HG03442 (cell line): ENCODE results near the gene ARVCF.

Experiments used
- ATAC-seq: cut with Tn5 transposase; IDR thresholded peaks from one replicate; pipeline ENCODE4 v1.9.1; 2021; ENCODE audit warnings: mild to moderate bottlenecking, moderate library complexity; ENCODE audit not compliant: unreplicated experiment

ARVCF gene

GRCh38 chr22:20054034-20054427 is 37.4 kb upstream of the ARVCF start:
- ATAC-seq, result no peak

- no peak for ATAC-seq
These were observed 36.9 kb upstream of the ARVCF start for GRCh38 chr22:20053407-20054033.

- ATAC-seq, result no peak
These were observed 36.0 kb upstream of the ARVCF start for GRCh38 chr22:20052309-20053259.

- ATAC-seq, result no peak
These were observed 35.3 kb upstream of the ARVCF start for GRCh38 chr22:20051927-20052308.

DNA sequence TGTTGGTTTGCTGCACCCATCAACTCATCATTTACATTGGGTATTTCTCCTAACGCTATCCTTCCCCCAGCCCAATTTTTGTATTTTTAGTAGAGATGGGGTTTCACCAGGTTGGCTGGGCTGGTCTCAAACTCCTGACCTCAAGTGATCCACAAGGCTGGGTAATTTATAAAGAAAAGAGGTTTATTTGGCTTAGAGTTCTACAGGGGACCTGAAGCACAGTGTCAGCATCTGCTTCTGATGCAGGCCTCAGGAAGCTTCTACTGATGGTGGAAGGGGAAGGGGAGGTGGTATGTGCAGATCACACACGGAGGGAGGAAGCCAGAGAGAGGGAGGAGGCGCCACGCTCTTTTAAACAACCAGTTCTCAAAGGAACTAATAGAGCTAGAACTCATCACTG is 30.1 kb upstream of the ARVCF start:
- ATAC-seq, result no peak

DNA sequence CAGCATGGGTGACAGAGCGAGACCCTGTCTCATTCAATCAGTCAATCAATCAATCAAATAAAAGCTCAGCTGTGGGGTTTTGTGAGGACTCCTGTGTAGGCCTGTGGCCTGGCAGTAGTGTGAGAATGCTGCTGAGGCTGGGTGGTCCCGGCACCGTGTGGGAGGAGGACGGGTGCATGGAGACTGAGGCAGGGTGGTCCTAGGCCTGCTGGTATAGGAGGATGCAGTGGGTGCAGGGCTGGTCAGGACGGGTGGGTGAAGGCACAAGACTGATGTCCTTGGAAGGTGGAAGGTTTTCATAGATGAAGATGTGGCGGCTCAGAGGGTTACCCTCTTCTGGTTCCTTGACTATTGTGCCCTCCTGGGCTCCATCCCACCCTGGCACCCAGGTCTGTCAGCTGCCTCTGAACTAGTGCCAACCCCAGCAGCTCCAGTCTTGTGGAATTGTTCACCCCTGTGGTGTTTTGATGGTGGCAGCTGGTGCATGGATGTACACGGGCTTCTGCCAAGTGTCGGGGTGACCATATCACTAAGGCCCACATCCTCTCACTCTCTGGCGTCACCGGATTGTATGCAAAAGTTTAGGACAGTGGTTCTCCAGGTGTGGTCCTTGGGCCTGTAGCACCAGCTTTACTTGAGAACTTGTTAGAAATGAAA is 28.0 kb upstream of the ARVCF start:
- ATAC-seq, result no peak

DNA sequence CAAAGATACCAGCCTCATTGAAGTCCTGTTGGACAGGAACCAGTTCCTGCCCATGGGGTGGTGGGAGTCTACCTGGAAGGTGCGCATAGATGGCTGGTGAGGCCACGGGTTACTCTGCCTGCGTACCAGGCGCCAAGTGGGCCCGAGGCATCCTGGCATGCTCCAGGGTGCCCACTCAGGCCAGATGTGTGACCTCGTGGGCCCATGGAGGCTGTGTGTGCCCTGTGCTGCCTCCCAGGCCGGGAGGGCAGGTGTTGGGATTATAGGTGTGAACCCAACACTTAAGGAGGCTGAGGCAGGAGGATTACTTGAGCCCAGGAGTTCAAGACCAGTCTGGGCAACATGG is 27.3 kb upstream of the ARVCF start:
- no peak for ATAC-seq

GRCh38 chr22:20043057-20043996 is 26.7 kb upstream of the ARVCF start:
- no peak for ATAC-seq

- no peak for ATAC-seq
These were observed 23.9 kb upstream of the ARVCF start for GRCh38 chr22:20040327-20041200.

- ATAC-seq, result no peak
These were observed 23.2 kb upstream of the ARVCF start for GRCh38 chr22:20039683-20040325.

- ATAC-seq, result no peak
These were observed 22.0 kb upstream of the ARVCF start for GRCh38 chr22:20038574-20038973.

DNA sequence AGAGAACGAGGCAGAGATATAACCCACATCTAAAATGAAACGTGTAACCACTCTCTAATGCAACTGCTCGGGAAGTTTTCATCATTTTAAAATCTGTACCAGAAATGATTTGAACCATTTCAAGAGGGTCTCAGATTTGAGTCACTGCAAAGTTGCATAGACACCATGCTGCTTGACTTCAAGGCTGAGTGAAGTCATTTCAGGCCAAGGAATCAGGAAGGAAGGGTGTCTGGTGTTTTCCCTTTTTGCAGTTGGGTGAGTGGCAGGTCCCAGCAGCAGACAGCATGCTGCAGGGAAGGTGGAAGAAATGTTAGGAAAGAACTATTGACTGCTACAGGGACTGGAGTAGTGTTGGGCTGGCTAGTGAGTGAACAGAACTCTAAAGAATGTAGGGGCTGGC is 20.8 kb upstream of the ARVCF start:
- no peak for ATAC-seq

DNA sequence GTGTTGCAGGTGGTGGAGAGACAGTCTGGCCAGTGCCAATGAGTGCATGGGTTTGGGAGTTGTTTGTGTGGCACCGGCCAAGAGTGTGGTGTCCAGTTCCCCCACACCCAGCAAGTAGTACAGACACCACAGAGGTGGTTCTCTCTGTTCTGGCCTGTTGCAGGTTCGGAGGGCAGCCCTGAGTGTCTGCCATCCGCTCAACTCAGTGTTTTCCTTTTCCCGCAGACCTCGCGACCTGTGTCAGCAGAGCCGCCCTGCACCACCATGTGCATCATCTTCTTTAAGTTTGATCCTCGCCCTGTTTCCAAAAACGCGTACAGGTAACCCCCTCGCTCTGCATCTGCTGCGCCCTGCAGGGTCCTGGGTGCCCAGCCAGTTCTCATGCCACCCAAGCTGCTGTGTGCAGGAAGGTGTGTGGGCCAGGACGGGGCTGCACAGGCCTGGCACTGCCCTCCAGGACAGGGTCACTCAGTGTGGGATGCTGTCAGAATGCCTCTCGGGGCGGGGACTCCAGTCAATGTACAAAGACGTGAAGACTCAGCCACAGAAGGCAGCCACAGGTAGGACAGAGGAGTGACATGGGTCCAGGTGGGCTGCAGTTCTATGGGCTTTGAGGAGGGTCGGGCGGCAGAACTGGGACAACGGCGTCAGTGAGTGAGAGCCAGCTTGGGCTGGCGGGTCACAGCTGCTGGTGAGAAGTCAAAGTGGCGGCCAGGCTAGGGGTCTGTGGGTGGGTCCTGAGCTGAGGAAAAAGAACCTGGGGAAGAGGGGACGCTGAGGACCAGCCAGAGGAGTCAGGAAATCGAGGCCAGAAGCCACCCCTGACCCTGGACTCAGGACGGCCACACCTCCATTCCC is 20.1 kb upstream of the ARVCF start:
- ATAC-seq, result no peak

- ATAC-seq, result no peak
These were observed 19.5 kb upstream of the ARVCF start for GRCh38 chr22:20036084-20036482.

DNA sequence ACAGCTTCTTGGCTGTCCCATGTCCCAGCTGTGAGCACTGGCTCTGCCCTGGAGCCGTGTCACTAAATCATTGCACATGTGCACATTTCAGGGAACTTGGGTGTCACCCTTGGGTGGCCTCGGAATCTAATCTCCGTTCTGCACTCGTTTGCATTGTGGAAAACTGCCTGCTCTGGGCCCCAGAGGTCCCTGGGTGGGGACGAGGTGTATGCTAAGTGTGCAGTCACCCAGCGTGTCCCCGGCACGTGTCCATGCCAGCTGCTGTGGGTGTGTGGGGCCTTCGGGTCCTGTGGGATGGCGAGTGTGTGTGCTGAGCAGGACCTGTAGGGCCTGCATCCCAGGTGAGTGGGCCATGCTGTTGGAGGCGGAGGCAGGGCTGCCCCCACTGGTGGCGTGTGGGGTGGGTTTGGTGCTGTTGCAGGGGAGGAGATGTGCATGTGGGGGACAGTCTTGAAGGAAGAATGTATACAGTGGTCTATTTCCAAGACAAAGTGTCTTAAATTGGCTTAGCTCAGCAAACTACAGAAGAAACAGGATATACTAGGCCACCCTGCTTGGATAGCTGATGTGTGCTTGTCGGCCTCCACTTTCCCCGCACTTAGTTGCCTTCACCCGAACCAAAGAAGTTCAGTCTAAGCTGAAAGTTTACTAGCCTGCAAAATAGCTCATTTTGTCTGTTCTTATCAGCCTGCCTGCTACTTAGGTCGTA is 18.9 kb upstream of the ARVCF start:
- no peak for ATAC-seq

GRCh38 chr22:20034143-20034542 is 17.5 kb upstream of the ARVCF start:
- no peak for ATAC-seq

DNA sequence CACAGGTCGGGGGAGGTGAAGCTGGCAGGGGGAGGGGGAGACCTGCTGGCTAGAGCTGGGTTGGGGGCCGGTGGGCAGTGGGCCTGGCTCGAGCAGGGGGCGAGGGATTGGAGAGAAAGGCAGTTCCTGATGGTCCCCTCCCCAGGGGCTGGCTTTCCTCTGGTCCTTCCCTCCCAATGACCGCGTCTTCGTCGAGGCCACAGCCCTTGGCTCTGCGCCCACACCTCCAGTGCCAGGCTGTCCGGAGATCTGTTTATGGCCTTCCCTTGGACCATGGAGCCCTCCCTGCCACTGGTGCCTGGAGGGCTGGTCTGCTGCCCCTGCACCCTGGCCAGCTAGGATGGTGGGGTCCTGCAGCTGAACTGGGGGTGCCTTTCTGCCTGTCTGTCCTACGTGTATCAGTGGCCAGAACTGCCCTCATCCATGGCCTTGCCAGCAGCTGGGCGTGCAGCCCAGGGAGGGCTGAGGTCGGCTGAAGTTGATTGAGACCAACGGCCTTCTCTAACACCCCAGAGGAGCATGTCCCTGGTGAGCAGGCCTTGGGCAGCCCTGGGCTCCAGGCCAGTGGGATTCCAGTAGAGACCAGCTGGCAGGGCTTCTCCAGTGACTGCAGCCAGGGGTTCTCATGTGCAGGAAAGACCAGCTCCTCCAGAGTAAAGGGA is 16.6 kb upstream of the ARVCF start:
- ATAC-seq, result no peak
